GM04504 (cell line): ENCODE measurements around the gene ATRNL1.

Experiments
- DNase-seq: peaks from one replicate; pipeline ENCODE4 v3.0.0-alpha.2; 2012; ENCODE audit warnings: low read depth

ATRNL1 gene

GRCh38 chr10:115845921-115846320 lies 752.8 kb downstream of the ATRNL1 start:
- no peak for DNase-seq

- no peak for DNase-seq
Measured at GRCh38 chr10:115846528-115846927, 753.4 kb downstream of the ATRNL1 start.

GRCh38 chr10:115849197-115849596 lies 756.0 kb downstream of the ATRNL1 start:
- no peak for DNase-seq

- DNase-seq = no peak
Measured at GRCh38 chr10:115850666-115851065, 757.5 kb downstream of the ATRNL1 start.

GRCh38 chr10:115851695-115852094 lies 758.5 kb downstream of the ATRNL1 start:
- DNase-seq = no peak

- no peak for DNase-seq
Measured at GRCh38 chr10:115854740-115855435, 761.7 kb downstream of the ATRNL1 start.

- DNase-seq = no peak
Measured at GRCh38 chr10:115856580-115856979, 763.4 kb downstream of the ATRNL1 start.

GRCh38 chr10:115857856-115858255 lies 764.7 kb downstream of the ATRNL1 start:
- DNase-seq = peak; percentile 51

- no peak for DNase-seq
Measured at GRCh38 chr10:115860182-115861107, 767.3 kb downstream of the ATRNL1 start.

- no peak for DNase-seq
Measured at GRCh38 chr10:115861455-115861854, 768.3 kb downstream of the ATRNL1 start.

- no peak for DNase-seq
Measured at GRCh38 chr10:115861864-115862263, 768.7 kb downstream of the ATRNL1 start.

GRCh38 chr10:115866174-115866573 lies 773.0 kb downstream of the ATRNL1 start:
- no peak for DNase-seq

GRCh38 chr10:115866691-115867090 lies 773.5 kb downstream of the ATRNL1 start:
- no peak for DNase-seq

- DNase-seq = no peak
Measured at GRCh38 chr10:115867305-115867704, 774.1 kb downstream of the ATRNL1 start.

GRCh38 chr10:115871855-115872254 lies 778.7 kb downstream of the ATRNL1 start:
- DNase-seq = no peak

GRCh38 chr10:115875172-115875571 lies 782.0 kb downstream of the ATRNL1 start:
- DNase-seq = no peak

- DNase-seq = no peak
Measured at GRCh38 chr10:115879372-115880089, 786.4 kb downstream of the ATRNL1 start.

GRCh38 chr10:115882021-115882420 lies 788.9 kb downstream of the ATRNL1 start:
- no peak for DNase-seq

GRCh38 chr10:115883372-115883771 lies 790.2 kb downstream of the ATRNL1 start:
- DNase-seq = no peak

GRCh38 chr10:115884331-115884730 lies 791.2 kb downstream of the ATRNL1 start:
- no peak for DNase-seq

GRCh38 chr10:115895166-115895565 lies 802.0 kb downstream of the ATRNL1 start:
- DNase-seq = no peak

- no peak for DNase-seq
Measured at GRCh38 chr10:115898242-115898641, 805.1 kb downstream of the ATRNL1 start.

GRCh38 chr10:115902596-115902995 lies 809.4 kb downstream of the ATRNL1 start:
- DNase-seq = no peak
